ENCODE measurements around the gene NTRK3.
A peak's percentile ranks its signal among the peaks of the same experiment; 100 is the strongest.
"Not testable (repeated sequence)": the region's sequence is repeated elsewhere in the genome, so short reads cannot be mapped to it uniquely, and the experiment has no call there.

NTRK3 gene

GRCh38 chr15:88057836-88058235 is 198.7 kb downstream of the NTRK3 start:
- no peak for DNase-seq
- intact Hi-C loops (cut with DNase I): no loop called here

GRCh38 chr15:88049506-88049905 is 207.0 kb downstream of the NTRK3 start:
- no peak for DNase-seq
- intact Hi-C loops (cut with DNase I): no loop called here

- DNase-seq: no peak
- intact Hi-C loops (cut with DNase I): no loop called here
Observed at GRCh38 chr15:88048755-88049154, 207.8 kb downstream of the NTRK3 start.

DNA sequence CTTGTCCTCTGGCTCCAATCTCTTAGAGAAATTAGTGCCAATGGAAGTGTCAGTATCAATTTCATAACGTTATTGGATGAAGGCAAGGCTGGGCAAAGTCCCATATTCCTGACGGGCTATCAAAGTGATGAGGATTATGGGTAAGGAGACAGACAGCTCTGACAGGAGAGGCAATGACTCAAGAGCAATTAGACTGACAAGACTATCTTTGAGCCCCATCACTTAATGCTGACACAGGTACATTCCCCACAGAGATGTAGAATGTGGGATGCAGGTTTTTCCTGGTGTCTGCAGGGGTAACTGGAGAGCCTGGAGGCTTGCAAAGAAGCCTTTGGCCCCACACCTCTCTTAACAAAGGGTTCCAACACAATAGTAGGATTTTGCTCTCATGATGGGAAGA is 208.3 kb downstream of the NTRK3 start:
- DNase-seq: no peak
- intact Hi-C loops (cut with DNase I): no loop called here

- DNase-seq: no peak
Observed at GRCh38 chr15:88046576-88047129, 209.9 kb downstream of the NTRK3 start.

GRCh38 chr15:88043396-88043795 is 213.1 kb downstream of the NTRK3 start:
- intact Hi-C loops (cut with DNase I): no loop called here
- no peak for DNase-seq

More at GRCh38 chr15:88046576-88047129, 209.9 kb downstream of the NTRK3 start:
- intact Hi-C loops (cut with DNase I): no loop called here

- DNase-seq: no peak
- intact Hi-C loops (cut with DNase I): no loop called here
Observed at GRCh38 chr15:88042047-88042446, 214.5 kb downstream of the NTRK3 start.

GRCh38 chr15:88040516-88040915 is 216.0 kb downstream of the NTRK3 start:
- DNase-seq: no peak
- intact Hi-C loops (cut with DNase I): no loop called here

- DNase-seq: no peak
Observed at GRCh38 chr15:88038261-88038660, 218.3 kb downstream of the NTRK3 start.

GRCh38 chr15:88036154-88036839 is 220.2 kb downstream of the NTRK3 start:
- DNase-seq: no peak
- intact Hi-C loops (cut with DNase I): no loop called here

More at GRCh38 chr15:88038261-88038660, 218.3 kb downstream of the NTRK3 start:
- intact Hi-C loops (cut with DNase I): no loop called here

DNA sequence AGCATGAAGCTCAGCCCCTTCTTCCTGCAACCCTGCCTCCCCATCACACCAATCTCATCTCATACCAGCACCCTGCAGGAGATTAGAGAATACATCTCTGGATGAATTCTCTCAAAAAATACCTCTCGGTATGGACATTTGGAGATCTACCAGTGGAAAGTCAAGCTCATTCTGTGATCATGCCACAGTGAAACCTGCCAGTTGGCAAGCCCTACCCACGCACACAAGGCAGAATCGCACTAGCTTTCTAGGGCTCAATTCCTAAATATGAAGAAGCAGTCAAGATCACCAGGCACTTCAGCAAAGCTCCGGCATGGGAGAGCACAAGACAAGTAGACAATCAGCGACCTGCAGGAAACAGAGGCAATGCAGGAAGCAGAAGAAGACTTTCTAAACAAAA is 221.2 kb downstream of the NTRK3 start:
- intact Hi-C loops (cut with DNase I): no loop called here

GRCh38 chr15:88033421-88033820 is 223.1 kb downstream of the NTRK3 start:
- DNase-seq; intact Hi-C loops (cut with DNase I): not testable (repeated sequence)

More for the DNA sequence above, 221.2 kb downstream of the NTRK3 start:
- DNase-seq: peak in 7 of 10 donors; percentile 28 to 91 (median 55)

DNA sequence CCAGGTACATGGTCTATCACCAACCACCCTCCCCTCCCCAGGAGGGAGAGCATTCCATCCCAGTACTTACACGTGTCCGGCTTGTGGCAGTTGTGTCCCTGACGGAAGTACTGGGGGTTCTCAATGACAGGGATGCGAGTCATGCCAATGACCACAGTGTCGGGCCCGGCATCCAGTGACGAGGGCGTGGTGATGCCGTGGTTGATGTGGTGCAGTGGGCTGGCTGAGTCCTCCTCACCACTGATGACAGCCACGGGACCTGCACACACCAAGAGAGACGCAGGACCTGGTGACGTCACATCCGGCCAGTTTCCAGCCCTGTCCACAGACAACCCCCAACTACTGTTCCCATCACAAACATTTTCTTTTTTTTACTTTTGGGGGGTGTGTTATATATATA is 223.8 kb downstream of the NTRK3 start:
- no peak for DNase-seq
- intact Hi-C loops (cut with DNase I): no loop called here

DNA sequence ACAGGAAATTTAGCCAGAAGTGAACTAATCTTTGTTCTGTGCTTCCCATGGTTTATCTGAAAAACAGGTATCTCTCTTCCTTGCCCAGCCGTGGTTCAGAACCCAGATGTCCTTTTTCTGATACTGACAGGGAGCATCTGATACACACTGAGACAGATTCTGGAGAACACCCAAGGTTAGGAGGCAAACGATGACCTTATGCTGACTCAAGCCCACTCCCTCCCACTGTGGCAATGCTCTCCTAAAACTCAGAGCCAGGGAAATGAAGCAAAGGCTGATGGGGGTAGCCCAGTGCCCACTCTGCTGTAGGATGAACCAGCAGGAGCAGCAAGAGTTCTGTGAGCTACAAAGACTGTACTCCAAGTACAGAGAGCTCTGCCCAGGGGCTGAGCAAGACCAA is 225.1 kb downstream of the NTRK3 start:
- no peak for DNase-seq
- intact Hi-C loops (cut with DNase I): no loop called here

GRCh38 chr15:88029696-88030095 is 226.8 kb downstream of the NTRK3 start:
- no peak for DNase-seq
- intact Hi-C loops (cut with DNase I): no loop called here

- intact Hi-C loops (cut with DNase I): no loop called here
- DNase-seq: peak in 3 of 10 donors; percentile 29 to 80 (median 33)
Observed at GRCh38 chr15:88028024-88028423, 228.5 kb downstream of the NTRK3 start.

GRCh38 chr15:88023914-88024313 is 232.6 kb downstream of the NTRK3 start:
- intact Hi-C loops (cut with DNase I): no loop called here
- no peak for DNase-seq

DNA sequence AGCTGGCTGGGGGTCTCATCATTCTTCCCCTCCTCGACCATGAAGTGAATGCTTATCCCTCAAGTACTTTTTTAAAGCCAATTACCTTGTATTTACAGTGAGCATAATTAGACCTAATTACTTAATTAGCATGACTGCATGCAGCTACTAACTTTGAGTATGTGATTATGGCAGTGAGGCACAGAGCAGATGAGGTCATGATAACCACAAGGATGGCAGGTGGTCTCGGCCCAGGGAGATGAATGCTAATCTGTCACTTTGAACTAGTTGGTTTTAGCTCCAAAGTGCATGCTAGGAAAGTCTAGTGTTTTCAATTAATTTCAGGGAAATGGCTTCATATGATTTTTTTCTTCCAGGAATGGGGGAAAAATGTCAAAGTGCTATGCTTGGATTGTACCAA is 233.8 kb downstream of the NTRK3 start:
- DNase-seq: no peak
- intact Hi-C loops (cut with DNase I): no loop called here

DNA sequence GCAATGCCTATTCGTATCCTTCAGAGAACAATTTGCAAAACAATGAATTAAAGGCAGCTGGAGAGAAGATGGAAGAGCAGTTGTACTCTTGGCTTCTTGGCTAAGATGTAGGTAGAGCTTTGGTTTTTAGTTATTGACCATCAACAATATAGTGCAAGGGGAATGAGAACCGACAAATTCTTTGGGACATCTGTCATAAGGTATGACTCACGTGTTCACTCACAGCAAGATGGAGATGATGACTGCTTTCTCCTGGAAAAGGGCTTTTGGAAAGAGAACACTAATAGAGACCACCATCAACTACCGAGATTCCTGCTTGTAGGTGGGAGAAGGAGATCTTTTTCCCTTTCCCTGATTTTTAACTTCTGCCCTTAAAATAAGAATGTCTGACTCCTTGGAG is 234.9 kb downstream of the NTRK3 start:
- no peak for DNase-seq
- intact Hi-C loops (cut with DNase I): no loop called here

DNA sequence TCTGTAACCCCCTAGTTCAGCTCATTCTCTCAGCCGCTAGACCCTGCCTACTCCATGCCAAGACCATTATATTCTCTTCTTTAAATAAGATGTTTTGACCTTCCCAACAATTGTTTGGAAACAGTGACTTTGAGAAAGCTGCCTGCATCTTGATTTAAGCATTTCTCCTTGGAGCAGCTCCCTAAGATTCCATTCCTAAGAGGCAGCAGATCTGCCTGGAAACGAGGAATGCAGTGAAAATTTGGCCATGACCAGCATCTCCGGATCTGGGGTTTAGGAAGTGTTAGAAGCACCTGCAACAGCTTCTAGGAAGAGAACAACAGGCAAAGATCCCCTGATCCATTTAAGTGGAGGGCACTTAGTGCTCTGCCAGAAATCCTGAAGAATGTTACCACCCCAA is 235.7 kb downstream of the NTRK3 start:
- DNase-seq: no peak
- intact Hi-C loops (cut with DNase I): no loop called here

DNA sequence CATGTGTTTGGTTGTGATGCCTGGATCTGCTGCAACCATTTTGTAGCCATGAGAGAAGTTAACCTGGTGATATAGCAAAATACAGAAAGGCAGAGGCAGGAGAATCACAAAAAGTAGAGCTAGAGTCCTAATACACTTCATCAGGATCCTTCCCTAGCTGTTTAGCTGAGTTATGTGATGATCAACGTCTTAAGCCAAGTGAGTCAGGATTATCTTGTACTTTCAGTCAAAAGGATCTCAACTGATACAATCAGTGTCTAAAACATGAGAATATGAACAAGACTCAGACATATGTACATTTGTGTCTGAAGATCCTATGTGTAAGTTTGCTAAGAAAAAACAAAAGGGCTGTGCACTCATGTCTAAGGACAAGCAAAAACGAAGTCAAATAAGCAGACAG is 236.9 kb downstream of the NTRK3 start:
- intact Hi-C loops (cut with DNase I): no loop called here
- no peak for DNase-seq

DNA sequence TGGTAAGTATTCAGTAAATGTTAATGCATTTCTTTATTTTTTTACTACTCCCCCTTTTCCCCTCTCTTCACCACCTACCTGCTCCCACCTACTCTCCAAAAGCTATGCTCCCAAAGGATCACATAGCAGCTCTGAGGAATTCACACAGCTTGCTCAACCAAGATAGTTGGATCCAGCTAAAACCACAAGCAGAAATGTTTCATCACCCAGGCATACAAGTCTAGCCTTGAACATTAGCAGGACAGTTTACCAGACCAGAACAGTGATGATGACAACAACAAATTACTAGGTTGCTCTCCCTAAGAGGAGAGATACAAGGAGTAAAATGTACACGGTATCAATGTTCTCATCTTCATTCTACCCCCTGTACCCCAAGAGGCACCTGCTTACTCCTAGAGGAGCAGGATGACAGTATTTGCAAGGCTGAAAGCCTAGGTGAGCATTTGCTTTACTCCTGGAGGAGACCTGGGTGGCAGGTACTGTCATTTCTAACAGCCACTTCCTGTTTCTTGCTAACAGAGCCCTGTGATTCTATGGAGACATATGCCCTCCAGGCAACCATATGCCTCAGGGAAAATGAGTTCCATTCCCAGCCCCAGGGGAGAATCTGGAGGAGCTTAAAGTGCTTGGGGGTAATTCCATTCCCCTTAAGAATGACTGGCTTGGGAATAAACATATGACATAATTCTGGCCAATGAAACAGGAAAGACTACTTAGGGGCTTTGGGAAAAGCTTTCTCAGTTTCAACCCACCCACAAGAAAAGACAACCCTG is 237.5 kb downstream of the NTRK3 start:
- intact Hi-C loops (cut with DNase I): no loop called here
- no peak for DNase-seq

Data from posterior cingulate gyrus (tissue), 11 donors.